Skeletal muscle tissue (tissue), 4 donors: ENCODE measurements around the gene CLEC3B. TPM values are rescaled to one million over a fixed set of nuclear protein-coding genes. Genes with fewer than 3 reads are reported as not detected.
"Not testable (repeated sequence)": the region's sequence is repeated elsewhere in the genome, so short reads cannot be mapped to it uniquely, and the experiment has no call there.

Experiments used
- H3K27ac ChIP-seq: one replicate; pipeline ENCODE4 v1.7.0; 2013; ENCODE audit warnings: mild to moderate bottlenecking, low read depth, low read length, inconsistent platforms
- H3K27me3 ChIP-seq, 3 donors: one replicate each; pipeline ENCODE4 v1.7.0; 2013; ENCODE audit warnings: low read length in 3 of 3; ENCODE audit not compliant: control insufficient read depth in 3 of 3, insufficient read depth in 3 of 3
- H3K36me3 ChIP-seq, 3 donors: one replicate each; pipeline ENCODE4 v1.7.0; 2013; ENCODE audit warnings: low read length in 3 of 3; ENCODE audit not compliant: control insufficient read depth in 3 of 3, insufficient read depth in 3 of 3
- H3K4me1 ChIP-seq, 3 donors: one replicate each; pipeline ENCODE4 v1.7.0; 2013; ENCODE audit warnings: low read length in 3 of 3, mild to moderate bottlenecking in 3 of 3; ENCODE audit not compliant: control insufficient read depth in 3 of 3, insufficient read depth in 3 of 3
- H3K4me3 ChIP-seq, 3 donors: one replicate each; pipeline ENCODE4 v1.7.0; 2013; ENCODE audit warnings: low read length in 3 of 3
- H3K9ac ChIP-seq, 3 donors: one replicate each; pipeline ENCODE4 v1.7.0; 2013; ENCODE audit warnings: low read length in 3 of 3, mild to moderate bottlenecking in 3 of 3, moderate library complexity in 2 of 3, low read depth in 1 of 3
- H3K9me3 ChIP-seq, 3 donors: one replicate each; pipeline ENCODE4 v1.7.0; 2013; ENCODE audit warnings: low read length in 3 of 3; ENCODE audit not compliant: control insufficient read depth in 3 of 3
- total RNA-seq: library from RNA; depleted of rRNA; stranded (reverse); fragments of >200 nt; gene quantifications from one replicate; pipeline ENCODE4 v1.2.3, GENCODE V29; 2014
- donor health status: Osteomylitis.

CLEC3B gene
- total RNA-seq, 1 donor from 2014 or later, result 129 TPM

GRCh38 chr3:45042162-45042561 lies 16.1 kb downstream of the CLEC3B start:
- H3K4me3 ChIP-seq, result no peak overlapping the region
- peaks cover 2 to 3% (median 2%) of the 10 kb centered on the region in 3 donors for H3K4me1 ChIP-seq
- H3K27me3 ChIP-seq, result no peaks in the 10 kb centered on the region
- no peaks in the 10 kb centered on the region for H3K9me3 ChIP-seq
- no peak overlapping the region for H3K27ac ChIP-seq
- no peak overlapping the region for H3K9ac ChIP-seq
- H3K36me3 ChIP-seq, result no peaks in the 10 kb centered on the region

- Histone ChIP-seq H3K36me3 (no peaks in the 10 kb centered on the region), H3K4me3 (no peak overlapping the region), H3K27ac (no peak overlapping the region), H3K9me3 (no peaks in the 10 kb centered on the region), H3K4me1 (peaks cover 0 to 3% (median 0%) of the 10 kb centered on the region in 3 donors), H3K27me3 (no peaks in the 10 kb centered on the region), H3K9ac (no peak overlapping the region)
These were observed 17.7 kb downstream of the CLEC3B start for GRCh38 chr3:45043728-45044299.

GRCh38 chr3:45048244-45048643 lies 22.1 kb downstream of the CLEC3B start:
- Histone ChIP-seq H3K9ac (no peak overlapping the region), H3K27me3 (no peaks in the 10 kb centered on the region)

GRCh38 chr3:45049807-45050206 lies 23.7 kb downstream of the CLEC3B start:
- Histone ChIP-seq H3K9me3 (no peaks in the 10 kb centered on the region), H3K27me3 (no peaks in the 10 kb centered on the region), H3K36me3 (no peaks in the 10 kb centered on the region), H3K9ac (no peak overlapping the region), H3K4me1 (peaks cover 0 to 7% (median 4%) of the 10 kb centered on the region in 3 donors), H3K27ac (no peak overlapping the region), H3K4me3 (no peak overlapping the region)

More at GRCh38 chr3:45048244-45048643, 22.1 kb downstream of the CLEC3B start:
- H3K27ac ChIP-seq, result no peak overlapping the region
- H3K4me1 ChIP-seq, result no peaks in the 10 kb centered on the region
- H3K4me3 ChIP-seq, result no peak overlapping the region
- H3K36me3 ChIP-seq, result no peaks in the 10 kb centered on the region
- no peaks in the 10 kb centered on the region for H3K9me3 ChIP-seq

GRCh38 chr3:45051685-45052084 lies 25.6 kb downstream of the CLEC3B start:
- no peak overlapping the region for H3K27ac ChIP-seq
- no peaks in the 10 kb centered on the region for H3K9me3 ChIP-seq
- no peak overlapping the region for H3K4me3 ChIP-seq
- peaks cover 5 to 17% (median 11%) of the 10 kb centered on the region in 3 donors for H3K4me1 ChIP-seq
- no peak overlapping the region for H3K9ac ChIP-seq
- no peaks in the 10 kb centered on the region for H3K36me3 ChIP-seq
- no peaks in the 10 kb centered on the region for H3K27me3 ChIP-seq

GRCh38 chr3:45053805-45054195 lies 27.7 kb downstream of the CLEC3B start:
- H3K4me3 ChIP-seq, H3K36me3 ChIP-seq, H3K9me3 ChIP-seq, H3K27me3 ChIP-seq, H3K27ac ChIP-seq, H3K9ac ChIP-seq: not testable (repeated sequence)
- peaks cover 8 to 27% (median 17%) of the 10 kb centered on the region in 3 donors for H3K4me1 ChIP-seq

GRCh38 chr3:45054196-45054857 lies 28.2 kb downstream of the CLEC3B start:
- H3K27ac ChIP-seq, result no peak overlapping the region
- no peak overlapping the region for H3K9ac ChIP-seq
- no peaks in the 10 kb centered on the region for H3K27me3 ChIP-seq
- H3K4me1 ChIP-seq, result peaks cover 8 to 27% (median 17%) of the 10 kb centered on the region in 3 donors
- H3K36me3 ChIP-seq, result no peaks in the 10 kb centered on the region
- no peaks in the 10 kb centered on the region for H3K9me3 ChIP-seq
- H3K4me3 ChIP-seq, result no peak overlapping the region

GRCh38 chr3:45055032-45055410 lies 28.9 kb downstream of the CLEC3B start:
- Histone ChIP-seq H3K4me1 (peaks cover 8 to 27% (median 17%) of the 10 kb centered on the region in 3 donors), H3K36me3 (no peaks in the 10 kb centered on the region), H3K9ac (no peak overlapping the region), H3K4me3 (no peak overlapping the region), H3K27ac (no peak overlapping the region), H3K27me3 (no peaks in the 10 kb centered on the region), H3K9me3 (no peaks in the 10 kb centered on the region)

- Histone ChIP-seq H3K36me3 (no peaks in the 10 kb centered on the region), H3K9ac (no peak overlapping the region), H3K4me3 (no peak overlapping the region), H3K27me3 (no peaks in the 10 kb centered on the region), H3K4me1 (peaks cover 8 to 27% (median 17%) of the 10 kb centered on the region in 3 donors), H3K27ac (no peak overlapping the region), H3K9me3 (no peaks in the 10 kb centered on the region)
These were observed 29.5 kb downstream of the CLEC3B start for GRCh38 chr3:45055411-45056143.
